ENCODE measurements around the gene DENND2D. TPM values are rescaled to one million over a fixed set of nuclear protein-coding genes. Genes with fewer than 3 reads are reported as not detected.

The DENND2D gene
- total and polyA plus RNA-seq, 11 donors = 0.96 to 23.9 (median 1.3) TPM

GRCh38 chr1:111161843-111162487, 38.5 kb downstream of the DENND2D start:
- WGBS, 4 donors = 14 to 21% (median 19%) methylated on average over 1 of the region's 1 CpG
- ATAC-seq = no peak
- H3K9me3 ChIP-seq = no peaks in the 10 kb centered on the region

GRCh38 chr1:111157431-111157830, 43.0 kb downstream of the DENND2D start:
- Histone ChIP-seq H3K27ac (no peak overlapping the region), H3K4me3 (no peak overlapping the region), H3K36me3 (peaks cover 0 to 91% (median 75%) of the 10 kb centered on the region in 9 donors), H3K4me1 (peaks cover 0 to 21% (median 5%) of the 10 kb centered on the region in 12 donors), H3K27me3 (no peaks in the 10 kb centered on the region), H3K9me3 (no peaks in the 10 kb centered on the region)
- DNase-seq (no peak), ATAC-seq (no peak)
- 97 to 100% (median 98%) methylated on average over 2 of the region's 2 CpGs for WGBS, 4 donors
- intact Hi-C loops (cut with DNase I) = no loop called here
- TF ChIP-seq POLR2A (IDR thresholded peaks at IDR 0.05) = no peak

More at GRCh38 chr1:111161843-111162487, 38.5 kb downstream of the DENND2D start:
- no peak overlapping the region for H3K4me3 ChIP-seq
- DNase-seq = no peak
- H3K36me3 ChIP-seq = peaks cover 0 to 91% (median 58%) of the 10 kb centered on the region in 9 donors
- TF ChIP-seq POLR2A (IDR thresholded peaks at IDR 0.05) (no peak), CTCF (IDR thresholded peaks at IDR 0.05) (no peak)
- H3K27me3 ChIP-seq = no peaks in the 10 kb centered on the region
- H3K27ac ChIP-seq = no peak overlapping the region
- H3K4me1 ChIP-seq = peaks cover 0 to 18% (median 5%) of the 10 kb centered on the region in 12 donors
- intact Hi-C loops (cut with DNase I) = no loop called here

- no peak overlapping the region for H3K27ac ChIP-seq
- 95 to 97% (median 96%) methylated on average over 5 of the region's 5 CpGs for WGBS, 4 donors
Observed at GRCh38 chr1:111154021-111154999, 46.1 kb downstream of the DENND2D start.

GRCh38 chr1:111151838-111152237, 48.6 kb downstream of the DENND2D start:
- Histone ChIP-seq H3K4me3 (no peak overlapping the region), H3K27me3 (no peaks in the 10 kb centered on the region), H3K4me1 (peaks cover 0 to 60% (median 4%) of the 10 kb centered on the region in 12 donors), H3K36me3 (peaks cover 0 to 92% (median 77%) of the 10 kb centered on the region in 9 donors), H3K27ac (no peak overlapping the region), H3K9me3 (no peaks in the 10 kb centered on the region)
- TF ChIP-seq CTCF (IDR thresholded peaks at IDR 0.05) = no peak
- no peak for TF ChIP-seq POLR2A (IDR thresholded peaks at IDR 0.05)
- 68 to 75% (median 74%) methylated on average over 3 of the region's 3 CpGs for WGBS, 4 donors
- intact Hi-C loops (cut with DNase I) = no loop called here
- ATAC-seq = no peak
- DNase-seq = no peak

More at GRCh38 chr1:111154021-111154999, 46.1 kb downstream of the DENND2D start:
- Histone ChIP-seq H3K27me3 (no peaks in the 10 kb centered on the region), H3K9me3 (no peaks in the 10 kb centered on the region), H3K4me1 (peaks cover 0 to 35% (median under 1%) of the 10 kb centered on the region in 12 donors), H3K36me3 (peaks cover 0 to 91% (median 76%) of the 10 kb centered on the region in 9 donors), H3K4me3 (no peak overlapping the region)
- DNase-seq = no peak
- TF ChIP-seq POLR2A (IDR thresholded peaks at IDR 0.05) (no peak), CTCF (IDR thresholded peaks at IDR 0.05) (no peak)
- no peak for ATAC-seq
- intact Hi-C loops (cut with DNase I) = no loop called here
